HG03378 (cell line): ENCODE measurements around the gene COL4A3.

Source experiments
- ATAC-seq: cut with Tn5 transposase; IDR thresholded peaks from one replicate; pipeline ENCODE4 v1.9.1; 2021; ENCODE audit warnings: mild to moderate bottlenecking, moderate library complexity; ENCODE audit not compliant: unreplicated experiment

The COL4A3 gene

GRCh38 chr2:227163998-227164762 lies at the start of gene COL4A3, which contains the start of gene COL4A4:
Gene COL4A3, plus strand, starts transcription at chr2:227164624. Its CDS starts 103 bp downstream, at chr2:227164727.
Gene COL4A4, minus strand, starts transcription at chr2:227164205. Its CDS starts 16,722 bp downstream, at chr2:227147483.
- peak; percentile 41 for ATAC-seq

GRCh38 chr2:227115761-227116160 lies 48.7 kb upstream of the COL4A3 start:
- no peak for ATAC-seq

GRCh38 chr2:227117027-227117426 lies 47.4 kb upstream of the COL4A3 start:
- ATAC-seq = no peak

- ATAC-seq = no peak
These were observed 46.6 kb upstream of the COL4A3 start for GRCh38 chr2:227117852-227118251.

GRCh38 chr2:227118353-227118752 lies 46.1 kb upstream of the COL4A3 start:
- no peak for ATAC-seq

GRCh38 chr2:227123697-227124096 lies 40.7 kb upstream of the COL4A3 start:
- no peak for ATAC-seq

- no peak for ATAC-seq
These were observed 39.6 kb upstream of the COL4A3 start for GRCh38 chr2:227124811-227125210.

- ATAC-seq = no peak
These were observed 38.9 kb upstream of the COL4A3 start for GRCh38 chr2:227125506-227125905.

- ATAC-seq = no peak
These were observed 37.2 kb upstream of the COL4A3 start for GRCh38 chr2:227127201-227127600.

- no peak for ATAC-seq
These were observed 33.8 kb upstream of the COL4A3 start for GRCh38 chr2:227130636-227131035.

- no peak for ATAC-seq
These were observed 31.4 kb upstream of the COL4A3 start for GRCh38 chr2:227132986-227133385.

- ATAC-seq = no peak
These were observed 29.8 kb upstream of the COL4A3 start for GRCh38 chr2:227134591-227134990.

- no peak for ATAC-seq
These were observed 23.1 kb upstream of the COL4A3 start for GRCh38 chr2:227141301-227141700.

GRCh38 chr2:227143895-227144294 lies 20.5 kb upstream of the COL4A3 start:
- ATAC-seq = no peak

- no peak for ATAC-seq
These were observed 18.0 kb upstream of the COL4A3 start for GRCh38 chr2:227146456-227146855.

- no peak for ATAC-seq
These were observed 17.4 kb upstream of the COL4A3 start for GRCh38 chr2:227147023-227147422.

GRCh38 chr2:227148106-227148505 lies 16.3 kb upstream of the COL4A3 start:
- no peak for ATAC-seq

- no peak for ATAC-seq
These were observed 14.0 kb upstream of the COL4A3 start for GRCh38 chr2:227150222-227150936.

GRCh38 chr2:227152093-227152766 lies 12.2 kb upstream of the COL4A3 start:
- no peak for ATAC-seq

GRCh38 chr2:227153307-227153706 lies 11.1 kb upstream of the COL4A3 start:
- ATAC-seq = no peak

GRCh38 chr2:227153758-227154486 lies 10.5 kb upstream of the COL4A3 start:
- ATAC-seq = no peak
